GM12878 (cell line): Measurements from ENCODE around the gene GJA9.
A peak's percentile ranks its signal among the peaks of the same experiment; 100 is the strongest.

Source experiments
- CREB1 ChIP-seq: IDR thresholded peaks from 2 replicates; pipeline ENCODE4 v1.6.1; 2012; ENCODE audit warnings: low read depth, mild to moderate bottlenecking, inconsistent platforms
- EP300 ChIP-seq, 2 experiments: fragments of 150-350 bp in 1 of 2; IDR thresholded peaks; 2 replicates each; pipeline ENCODE4 v1.6.1; 2011 to 2012; ENCODE audit warnings: low read depth in 2 of 2, low read length in 2 of 2, borderline replicate concordance in 1 of 2, improper control_type of control experiment in 1 of 2, inconsistent platforms in 1 of 2; ENCODE audit not compliant: control insufficient read depth in 1 of 2
- FOXK2 ChIP-seq: fragments of 450-650 bp; IDR thresholded peaks from 2 replicates; pipeline ENCODE4 v1.6.1; 2017; ENCODE audit warnings: mild to moderate bottlenecking, moderate library complexity
- FOXM1 ChIP-seq: IDR thresholded peaks from 2 replicates; pipeline ENCODE4 v1.6.1; 2012; ENCODE audit warnings: low read depth, mild to moderate bottlenecking, inconsistent platforms, low read length, moderate library complexity
- MEF2A ChIP-seq: IDR thresholded peaks from 2 replicates; pipeline ENCODE4 v1.6.1; 2011; ENCODE audit warnings: low read depth, mild to moderate bottlenecking, low read length, moderate library complexity; ENCODE audit not compliant: insufficient read depth
- MYC ChIP-seq: IDR thresholded peaks from 2 replicates; pipeline ENCODE4 v1.6.1; 2011; ENCODE audit warnings: mild to moderate bottlenecking, low read length, moderate library complexity, inconsistent platforms; ENCODE audit not compliant: insufficient read depth, insufficient replicate concordance, insufficient read length, severe bottlenecking
- NR2C2 ChIP-seq: IDR thresholded peaks from 2 replicates; pipeline ENCODE4 v1.6.1; 2011; ENCODE audit warnings: borderline replicate concordance, low read depth; ENCODE audit not compliant: control insufficient read depth, insufficient read length
- POLR2A ChIP-seq: IDR thresholded peaks from 2 replicates; pipeline ENCODE4 v1.6.1; 2011; ENCODE audit warnings: low read depth, mild to moderate bottlenecking, low read length
- RAD21 ChIP-seq: IDR thresholded peaks from 2 replicates; pipeline ENCODE4 v1.6.1; 2011; ENCODE audit warnings: mild to moderate bottlenecking, low read depth, low read length, moderate library complexity; ENCODE audit not compliant: insufficient read depth
- ZSCAN29 ChIP-seq: fragments of 450-650 bp; IDR thresholded peaks from 2 replicates; pipeline ENCODE4 v1.6.1; 2017; ENCODE audit warnings: mild to moderate bottlenecking, moderate library complexity
- TF ChIP-seq, protein P1 (sequence below), 3 experiments: IDR thresholded peaks in 2 of 3; conservative IDR thresholded peaks in 1 of 3; 2 replicates each; pipeline ENCODE4 v1.5.1; 2011; ENCODE audit warnings: low read depth in 3 of 3, low read length in 3 of 3, mild to moderate bottlenecking in 3 of 3, control low read depth in 2 of 3, moderate library complexity in 2 of 3, inconsistent platforms in 1 of 3, mixed read lengths in 1 of 3; ENCODE audit not compliant: control insufficient read depth in 2 of 3, insufficient read depth in 1 of 3; ENCODE audit errors: extremely low read depth in 1 of 3

DNA sequence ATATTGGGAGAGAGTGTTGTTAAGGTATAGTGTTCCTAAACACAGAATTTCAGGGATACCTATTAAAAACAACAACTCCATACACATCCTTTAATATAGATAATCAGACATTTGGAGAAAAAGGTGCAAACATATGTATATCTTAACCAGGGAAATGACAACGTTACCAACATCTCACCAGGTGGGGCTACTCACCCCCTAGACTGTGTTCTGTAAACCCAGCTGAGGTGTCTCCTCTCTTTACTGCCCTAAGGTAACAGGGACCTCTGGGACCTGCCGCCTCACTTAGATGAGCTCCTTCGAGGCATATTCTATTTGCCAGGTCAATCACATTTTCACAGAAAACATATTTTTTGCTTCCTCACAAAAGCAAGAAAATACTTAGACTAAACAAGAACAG lies 35.2 kb downstream of the GJA9 start:
- TF ChIP-seq EP300 (IDR thresholded peaks at IDR 0.05; ENCODE audit: borderline replicate concordance in 1 of 2, control insufficient read depth in 1 of 2, low read depth in 2 of 2, low read length in 2 of 2) (no peak), RAD21 (no peak), NR2C2 (no peak), ZSCAN29 (no peak), FOXK2 (no peak), CREB1 (no peak), MEF2A (no peak), MYC (no peak), FOXM1 (no peak), POLR2A (no peak)
- TF ChIP-seq, protein P1, sequence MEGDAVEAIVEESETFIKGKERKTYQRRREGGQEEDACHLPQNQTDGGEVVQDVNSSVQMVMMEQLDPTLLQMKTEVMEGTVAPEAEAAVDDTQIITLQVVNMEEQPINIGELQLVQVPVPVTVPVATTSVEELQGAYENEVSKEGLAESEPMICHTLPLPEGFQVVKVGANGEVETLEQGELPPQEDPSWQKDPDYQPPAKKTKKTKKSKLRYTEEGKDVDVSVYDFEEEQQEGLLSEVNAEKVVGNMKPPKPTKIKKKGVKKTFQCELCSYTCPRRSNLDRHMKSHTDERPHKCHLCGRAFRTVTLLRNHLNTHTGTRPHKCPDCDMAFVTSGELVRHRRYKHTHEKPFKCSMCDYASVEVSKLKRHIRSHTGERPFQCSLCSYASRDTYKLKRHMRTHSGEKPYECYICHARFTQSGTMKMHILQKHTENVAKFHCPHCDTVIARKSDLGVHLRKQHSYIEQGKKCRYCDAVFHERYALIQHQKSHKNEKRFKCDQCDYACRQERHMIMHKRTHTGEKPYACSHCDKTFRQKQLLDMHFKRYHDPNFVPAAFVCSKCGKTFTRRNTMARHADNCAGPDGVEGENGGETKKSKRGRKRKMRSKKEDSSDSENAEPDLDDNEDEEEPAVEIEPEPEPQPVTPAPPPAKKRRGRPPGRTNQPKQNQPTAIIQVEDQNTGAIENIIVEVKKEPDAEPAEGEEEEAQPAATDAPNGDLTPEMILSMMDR (IDR thresholded peaks at IDR 0.05 in 2 of 3, conservative IDR thresholded peaks at IDR 0.05 in 1 of 3; ENCODE audit: control insufficient read depth in 2 of 3, extremely low read depth in 1 of 3, insufficient read depth in 1 of 3, low read depth in 3 of 3, low read length in 3 of 3), result peak in 1 of 3 experiments; percentile 4; a peak in 1 of 6 replicates
